Measurements from ENCODE around the gene GAPVD1.
"Not testable (repeated sequence)": the region's sequence is repeated elsewhere in the genome, so short reads cannot be mapped to it uniquely, and the experiment has no call there.

GAPVD1 gene

DNA sequence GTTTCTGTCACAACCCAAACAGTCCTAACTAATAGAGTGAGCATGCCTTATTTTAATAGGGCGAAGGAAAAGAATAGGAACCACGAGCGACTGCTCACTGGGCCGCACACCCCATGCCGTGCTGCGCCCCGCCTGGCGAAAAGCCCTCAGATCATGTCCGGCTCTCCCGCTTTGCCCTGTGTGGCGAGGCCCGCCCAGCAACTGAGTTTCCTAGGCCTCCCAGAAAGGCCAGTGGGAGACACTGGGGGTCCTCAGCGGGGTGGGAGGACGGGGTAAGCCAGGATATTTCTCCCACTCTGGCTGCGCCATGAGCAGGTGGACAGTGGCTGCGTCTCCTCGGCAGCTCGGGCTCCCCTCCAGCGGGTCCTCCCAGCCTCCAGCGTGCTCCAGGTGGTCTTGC lies 138.0 kb downstream of the GAPVD1 start:
- no peak for DNase-seq
- no peaks in the 10 kb centered on the region for H4K20me1 ChIP-seq (ENCODE audit: insufficient read depth, low read length)
- no peak overlapping the region for H3K9ac ChIP-seq (ENCODE audit: low read length)
- H3K27ac ChIP-seq (ENCODE audit: low read length): no peak overlapping the region
- H3K79me2 ChIP-seq (ENCODE audit: low read length): no peaks in the 10 kb centered on the region
- H3F3A ChIP-seq (ENCODE audit: insufficient read depth, low read length): no peaks in the 10 kb centered on the region
- no peak overlapping the region for H3K4me3 ChIP-seq (ENCODE audit: low read length)
- no peaks in the 10 kb centered on the region for H3K36me3 ChIP-seq (replicated peaks; ENCODE audit: insufficient read depth, low read length)
- no peaks in the 10 kb centered on the region for H3K9me2 ChIP-seq (replicated peaks; ENCODE audit: insufficient read depth, low read length)
- H2AFZ ChIP-seq (ENCODE audit: low read length): no peak overlapping the region
- TF ChIP-seq, protein P1, sequence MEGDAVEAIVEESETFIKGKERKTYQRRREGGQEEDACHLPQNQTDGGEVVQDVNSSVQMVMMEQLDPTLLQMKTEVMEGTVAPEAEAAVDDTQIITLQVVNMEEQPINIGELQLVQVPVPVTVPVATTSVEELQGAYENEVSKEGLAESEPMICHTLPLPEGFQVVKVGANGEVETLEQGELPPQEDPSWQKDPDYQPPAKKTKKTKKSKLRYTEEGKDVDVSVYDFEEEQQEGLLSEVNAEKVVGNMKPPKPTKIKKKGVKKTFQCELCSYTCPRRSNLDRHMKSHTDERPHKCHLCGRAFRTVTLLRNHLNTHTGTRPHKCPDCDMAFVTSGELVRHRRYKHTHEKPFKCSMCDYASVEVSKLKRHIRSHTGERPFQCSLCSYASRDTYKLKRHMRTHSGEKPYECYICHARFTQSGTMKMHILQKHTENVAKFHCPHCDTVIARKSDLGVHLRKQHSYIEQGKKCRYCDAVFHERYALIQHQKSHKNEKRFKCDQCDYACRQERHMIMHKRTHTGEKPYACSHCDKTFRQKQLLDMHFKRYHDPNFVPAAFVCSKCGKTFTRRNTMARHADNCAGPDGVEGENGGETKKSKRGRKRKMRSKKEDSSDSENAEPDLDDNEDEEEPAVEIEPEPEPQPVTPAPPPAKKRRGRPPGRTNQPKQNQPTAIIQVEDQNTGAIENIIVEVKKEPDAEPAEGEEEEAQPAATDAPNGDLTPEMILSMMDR (IDR thresholded peaks at IDR 0.05; ENCODE audit: low read length): no peak
- no peak for TF ChIP-seq EZH2phosphoT487 (IDR thresholded peaks at IDR 0.05; ENCODE audit: low read length)
- no peak for TF ChIP-seq EZH2 (optimal IDR thresholded peaks at IDR 0.05; ENCODE audit: low read depth, low read length)
- no peaks in the 10 kb centered on the region for H3K4me1 ChIP-seq (ENCODE audit: low read length)
- no peaks in the 10 kb centered on the region for H3K27me3 ChIP-seq (replicated peaks; ENCODE audit: insufficient read depth, low read length)
- no peaks in the 10 kb centered on the region for H3K9me3 ChIP-seq (replicated peaks; ENCODE audit: insufficient read depth, low read length)
- no peak overlapping the region for H3K4me2 ChIP-seq (ENCODE audit: low read depth, low read length)

DNA sequence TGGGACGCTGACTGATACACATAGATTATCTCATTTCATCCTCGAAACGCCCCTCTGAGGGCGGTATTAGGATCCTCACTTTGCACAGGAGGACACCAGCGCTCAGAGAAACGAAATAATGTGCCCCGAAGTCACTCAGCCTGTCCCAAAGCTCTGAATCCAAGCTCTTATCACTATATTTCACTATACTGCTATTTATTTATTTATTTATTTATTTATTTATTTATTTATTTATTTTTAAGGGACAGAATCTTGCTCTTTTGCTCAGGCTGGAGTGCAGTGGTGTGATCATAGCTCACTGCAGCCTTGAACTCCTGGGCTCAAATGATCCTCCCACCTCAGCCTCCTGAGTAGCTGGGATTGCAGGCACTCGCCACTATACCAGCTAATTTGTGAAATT lies 138.6 kb downstream of the GAPVD1 start:
- not testable (repeated sequence) for H3K79me2 ChIP-seq (ENCODE audit: low read length); H3K9me2 ChIP-seq (replicated peaks; ENCODE audit: insufficient read depth, low read length); H3K4me3 ChIP-seq (ENCODE audit: low read length); H3K9me3 ChIP-seq (replicated peaks; ENCODE audit: insufficient read depth, low read length); H3K4me2 ChIP-seq (ENCODE audit: low read depth, low read length); H3F3A ChIP-seq (ENCODE audit: insufficient read depth, low read length); H3K27me3 ChIP-seq (replicated peaks; ENCODE audit: insufficient read depth, low read length); H3K36me3 ChIP-seq (replicated peaks; ENCODE audit: insufficient read depth, low read length); H3K27ac ChIP-seq (ENCODE audit: low read length); H4K20me1 ChIP-seq (ENCODE audit: insufficient read depth, low read length); H2AFZ ChIP-seq (ENCODE audit: low read length); H3K9ac ChIP-seq (ENCODE audit: low read length); DNase-seq; H3K4me1 ChIP-seq (ENCODE audit: low read length)

DNA sequence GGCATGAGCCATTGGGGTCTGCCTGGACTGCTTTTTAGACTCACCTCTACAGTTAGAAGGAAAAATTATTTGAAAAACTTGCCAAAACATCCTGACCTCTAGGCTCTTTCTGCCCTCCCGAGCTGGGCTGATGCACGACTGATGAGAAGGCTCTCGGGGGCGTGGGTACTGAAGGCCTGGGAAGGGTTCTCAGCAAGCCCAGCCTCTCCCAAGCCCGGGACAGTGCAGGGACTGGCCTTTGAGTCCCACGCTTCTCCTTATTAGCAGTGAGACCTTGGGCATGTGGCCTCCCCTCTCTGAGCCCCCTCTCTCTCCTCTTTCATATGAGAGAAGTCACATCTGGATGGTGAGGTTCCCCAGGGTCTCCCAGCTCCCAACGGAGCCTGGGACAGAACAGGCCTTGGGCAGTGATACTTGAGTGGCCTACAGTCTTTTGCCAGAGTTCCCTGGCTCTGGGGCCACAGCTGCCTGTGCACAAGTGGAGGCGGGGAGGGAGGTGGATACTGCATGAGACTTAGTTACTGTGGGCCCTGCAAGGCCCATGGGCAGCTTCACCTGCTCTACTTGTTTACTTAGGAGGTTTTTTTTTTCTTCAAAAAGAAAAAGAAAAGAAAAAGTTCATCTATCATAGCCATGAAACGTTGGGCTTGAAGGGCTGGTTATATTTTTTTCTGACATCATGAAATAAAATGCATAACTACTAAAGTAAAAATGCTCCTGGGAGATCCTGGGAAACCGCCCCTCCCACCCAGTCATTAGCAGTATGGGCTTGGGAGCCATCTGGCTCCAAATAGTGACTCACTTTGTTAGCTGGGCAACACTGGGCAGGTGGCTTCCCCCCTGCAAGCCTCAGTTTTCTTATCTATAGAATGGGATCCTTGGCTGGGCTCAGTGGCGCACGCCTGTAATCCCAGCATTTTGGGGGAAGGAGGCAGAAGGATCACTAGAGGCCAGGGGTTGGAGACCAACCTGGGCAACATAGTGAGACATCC lies 139.4 kb downstream of the GAPVD1 start:
- TF ChIP-seq, protein P1 (IDR thresholded peaks at IDR 0.05; ENCODE audit: low read length): no peak
- TF ChIP-seq EZH2 (optimal IDR thresholded peaks at IDR 0.05; ENCODE audit: low read depth, low read length) (no peak), EZH2phosphoT487 (IDR thresholded peaks at IDR 0.05; ENCODE audit: low read length) (no peak)
- Histone ChIP-seq H3K27ac (ENCODE audit: low read length) (no peak overlapping the region), H3K9me2 (replicated peaks; ENCODE audit: insufficient read depth, low read length) (no peaks in the 10 kb centered on the region), H2AFZ (ENCODE audit: low read length) (no peak overlapping the region), H3F3A (ENCODE audit: insufficient read depth, low read length) (no peaks in the 10 kb centered on the region), H3K4me2 (ENCODE audit: low read depth, low read length) (no peak overlapping the region), H3K9ac (ENCODE audit: low read length) (no peak overlapping the region), H3K4me1 (ENCODE audit: low read length) (no peaks in the 10 kb centered on the region), H3K27me3 (replicated peaks; ENCODE audit: insufficient read depth, low read length) (no peaks in the 10 kb centered on the region), H3K36me3 (replicated peaks; ENCODE audit: insufficient read depth, low read length) (no peaks in the 10 kb centered on the region), H3K9me3 (replicated peaks; ENCODE audit: insufficient read depth, low read length) (no peaks in the 10 kb centered on the region), H3K79me2 (ENCODE audit: low read length) (no peaks in the 10 kb centered on the region), H4K20me1 (ENCODE audit: insufficient read depth, low read length) (no peaks in the 10 kb centered on the region), H3K4me3 (ENCODE audit: low read length) (no peak overlapping the region)
- DNase-seq: no peak

DNA sequence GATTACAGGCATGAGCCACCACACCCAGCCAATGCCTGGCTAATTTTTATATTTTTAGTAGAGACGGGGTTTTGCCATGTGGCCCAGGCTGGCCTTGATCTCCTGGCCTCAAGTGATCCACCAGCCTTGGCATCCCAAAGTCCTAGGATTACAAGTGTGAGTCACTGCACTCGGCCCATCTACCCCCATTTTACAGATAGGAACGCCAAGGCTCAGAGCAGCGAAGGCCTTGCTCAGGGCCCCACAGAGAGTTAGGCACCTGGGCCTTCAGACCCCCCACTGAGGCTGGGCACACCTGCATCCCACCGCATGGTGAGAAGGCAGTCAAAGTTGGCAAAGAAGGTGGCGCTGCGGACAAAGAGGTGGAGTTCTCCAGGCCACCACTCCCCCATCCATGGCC lies 143.1 kb downstream of the GAPVD1 start:
- H3K4me3 ChIP-seq (ENCODE audit: low read length): no peak overlapping the region
- H3K4me1 ChIP-seq (ENCODE audit: low read length): no peaks in the 10 kb centered on the region
- no peak for TF ChIP-seq EZH2 (optimal IDR thresholded peaks at IDR 0.05; ENCODE audit: low read depth, low read length)
- no peak for TF ChIP-seq EZH2phosphoT487 (IDR thresholded peaks at IDR 0.05; ENCODE audit: low read length)
- TF ChIP-seq, protein P1 (IDR thresholded peaks at IDR 0.05; ENCODE audit: low read length): no peak
- H3K27ac ChIP-seq (ENCODE audit: low read length): no peak overlapping the region
- H3K9me2 ChIP-seq (replicated peaks; ENCODE audit: insufficient read depth, low read length): no peaks in the 10 kb centered on the region
- H3K36me3 ChIP-seq (replicated peaks; ENCODE audit: insufficient read depth, low read length): no peaks in the 10 kb centered on the region
- no peak overlapping the region for H2AFZ ChIP-seq (ENCODE audit: low read length)
- no peaks in the 10 kb centered on the region for H3K9me3 ChIP-seq (replicated peaks; ENCODE audit: insufficient read depth, low read length)
- no peaks in the 10 kb centered on the region for H3K79me2 ChIP-seq (ENCODE audit: low read length)
- no peaks in the 10 kb centered on the region for H3F3A ChIP-seq (ENCODE audit: insufficient read depth, low read length)
- peaks cover 5% of the 10 kb centered on the region; the same call in 1 of the 2 replicates for H3K27me3 ChIP-seq (replicated peaks; ENCODE audit: insufficient read depth, low read length)
- DNase-seq: no peak
- H4K20me1 ChIP-seq (ENCODE audit: insufficient read depth, low read length): no peaks in the 10 kb centered on the region
- no peak overlapping the region for H3K4me2 ChIP-seq (ENCODE audit: low read depth, low read length)
- no peak overlapping the region for H3K9ac ChIP-seq (ENCODE audit: low read length)

Measured in MM.1S (cell line).